GM12878 (cell line): ENCODE results near the gene NAB1. TPM values are rescaled to one million over a fixed set of nuclear protein-coding genes. Genes with fewer than 3 reads are reported as not detected.
"Not testable (repeated sequence)": the region's sequence is repeated elsewhere in the genome, so short reads cannot be mapped to it uniquely, and the experiment has no call there.

Experiments
- ATAC-seq: fragments of 200-7000 bp; cut with Tn5 transposase; 3 replicates; pipeline ENCODE4 v1.9.1; 2020; ENCODE audit warnings: mild to moderate bottlenecking, moderate library complexity
- BruUV-seq: library from RNA; stranded (reverse); fragments of 400-500 nt; replicated peaks from 2 replicates; lab custom pipeline; 2021; lab: Mats Ljungman, UMichigan
- CTCF ChIA-PET: fragments of 300-600 bp; sonication (Branson Sonifier 250); formaldehyde crosslinking; extraction: SDS; loops from one replicate; lab custom pipeline; 2021; ENCODE audit warnings: inconsistent platforms; lab: Yijun Ruan, JAX
- POLR2A ChIA-PET: fragments of 350-600 bp; formaldehyde crosslinking; extraction: SDS; loops from one replicate; lab custom pipeline; 2021; ENCODE audit warnings: inconsistent platforms; lab: Charles Lee
- RAD21 ChIA-PET: fragments of 300-600 bp; sonication (Branson Sonifier 250); formaldehyde crosslinking; loops from one replicate; lab custom pipeline; 2023; ENCODE audit warnings: antibody characterized with exemption; ENCODE audit not compliant: unreplicated experiment; lab: Charles Lee
- SMC1A ChIA-PET: fragments of 300-600 bp; sonication (Branson Sonifier 250); formaldehyde crosslinking; loops from one replicate; lab custom pipeline; 2023; ENCODE audit not compliant: unreplicated experiment, uncharacterized antibody; lab: Charles Lee
- DNase-seq: peaks from one replicate; pipeline ENCODE4 v3.0.0-alpha.2; 2011; ENCODE audit warnings: low read depth, low spot score
- FAIRE-seq: peaks from 3 replicates; lab custom pipeline; 2011; peaks lifted over from hg19 to GRCh38; lab: Jason Lieb, UNC
- H2AFZ ChIP-seq: 2 replicates; pipeline ENCODE4 v1.6.0; 2011; ENCODE audit warnings: low read depth, low read length, control low read depth; ENCODE audit not compliant: control insufficient read depth
- H3K27ac ChIP-seq: 2 replicates; pipeline ENCODE4 v1.5.1; 2011; ENCODE audit warnings: control low read depth; ENCODE audit not compliant: control insufficient read depth, insufficient read depth
- H3K27me3 ChIP-seq, 2 experiments: replicated peaks in 1 of 2; 2 replicates each; pipeline versions ENCODE4 v1.6.0 to v1.6.1; 2011; ENCODE audit warnings: low read length in 1 of 2; ENCODE audit not compliant: control insufficient read depth in 2 of 2, insufficient read depth in 2 of 2
- H3K36me3 ChIP-seq, 2 experiments: 2 replicates each; pipeline ENCODE4 v1.5.1; 2011; ENCODE audit warnings: low read length in 1 of 2; ENCODE audit not compliant: control insufficient read depth in 2 of 2, insufficient read depth in 2 of 2
- H3K4me1 ChIP-seq: 2 replicates; pipeline ENCODE4 v1.6.1; 2011; ENCODE audit warnings: mild to moderate bottlenecking, low read length, moderate library complexity, mixed read lengths; ENCODE audit not compliant: control insufficient read depth, insufficient read depth
- H3K4me2 ChIP-seq: 2 replicates; pipeline ENCODE4 v1.6.0; 2011; ENCODE audit warnings: control low read depth; ENCODE audit not compliant: control insufficient read depth, insufficient read depth
- H3K4me3 ChIP-seq: fragments of 200-600 bp; sonication (generic); 2 replicates; pipeline ENCODE4 v1.5.1; 2016
- H3K79me2 ChIP-seq: 2 replicates; pipeline ENCODE4 v1.6.0; 2011; ENCODE audit warnings: low read length; ENCODE audit not compliant: control insufficient read depth, insufficient read depth
- H3K9ac ChIP-seq: 2 replicates; pipeline ENCODE4 v1.8.0; 2011; ENCODE audit warnings: low read length, control low read depth, mixed read lengths; ENCODE audit not compliant: control insufficient read depth, insufficient read depth
- H3K9me3 ChIP-seq: replicated peaks from 3 replicates; pipeline ENCODE4 v1.5.1; 2011; ENCODE audit warnings: mild to moderate bottlenecking, low read length; ENCODE audit not compliant: control insufficient read depth, insufficient read depth
- H4K20me1 ChIP-seq: 2 replicates; pipeline ENCODE4 v1.6.0; 2011; ENCODE audit not compliant: control insufficient read depth, insufficient read depth
- WGBS: methylation state at CpG from one replicate; pipeline ENCODE4 v1.1.6; 2016; ENCODE audit warnings: low lambda C conversion rate; ENCODE audit not compliant: insufficient replicate concordance, insufficient coverage; ENCODE audit errors: missing lambda C conversion rate; 5-methylcytosine and 5-hydroxymethylcytosine counted together
- in situ Hi-C: fragments of 300-500 bp; cut with MboI; formaldehyde crosslinking; loops from 9 replicates; pipeline ENCODE4 v1.14.3; 2018; ENCODE audit warnings: mixed read lengths
- intact Hi-C: fragments of 100-400 bp; cut with micrococcal nuclease; formaldehyde crosslinking; loops from one replicate; pipeline ENCODE4 v1.14.2; 2022; ENCODE audit not compliant: unreplicated experiment
- polyA plus RNA-seq, 11 experiments: library from polyadenylated mRNA; depleted of rRNA in 4 of 11; unstranded in 6 of 11; stranded (reverse) in 5 of 11; fragments of >200 nt; fragmentation: Nextera tagmentation in 4 of 11; fragmentation: Illumina TruSeq in 1 of 11; extraction: Ambion mirVana in 4 of 11; extraction: Trizol in 1 of 11; gene quantifications; 1 replicate in 1 of 11; 2 replicates in 10 of 11; pipeline versions ENCODE4 v1.2.1 to v1.2.3, GENCODE V29; 2011 to 2016; ENCODE audit warnings: inconsistent platforms in 2 of 11, missing spikeins in 2 of 11, low read depth in 1 of 11
- total RNA-seq, 4 experiments: library from RNA; depleted of rRNA in 3 of 4; stranded (reverse); fragments of >200 nt in 3 of 4; fragmentation: Illumina TruSeq in 1 of 4; extraction: Trizol in 1 of 4; gene quantifications; 2 replicates each; pipeline versions ENCODE4 v1.2.1 to v1.2.3, GENCODE V29; 2013 to 2021

Gene NAB1
- total and polyA plus RNA-seq, 10 of the 15 experiments (the other 5 are each of a cell fraction or from before 2014, with no cell fraction given) = 4.5 to 39.6 (median 23.0) TPM

DNA sequence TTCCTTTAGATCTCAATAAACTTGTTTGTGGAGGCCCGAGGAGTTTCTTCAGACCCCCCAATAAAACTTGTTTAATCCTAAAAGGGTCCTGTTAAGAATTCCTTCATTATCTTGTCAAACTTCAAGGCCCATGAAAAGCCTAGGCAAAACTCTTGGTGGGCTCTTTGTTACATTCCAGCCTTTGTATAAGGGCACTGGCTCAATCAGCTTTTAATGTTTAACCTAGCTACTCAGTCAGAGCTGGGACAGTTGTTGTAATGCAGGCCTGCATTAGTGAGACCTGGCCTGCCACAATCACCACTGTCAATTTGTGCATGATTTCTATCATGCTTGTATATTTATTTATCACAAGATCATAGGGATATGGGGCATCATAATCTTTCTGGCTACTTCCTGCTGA is 39.5 kb upstream of the NAB1 start:
- H2AFZ ChIP-seq, H3K9ac ChIP-seq, H3K27ac ChIP-seq, intact Hi-C loops, H3K79me2 ChIP-seq, RAD21 ChIA-PET, H3K36me3 ChIP-seq, H3K4me3 ChIP-seq, H3K4me2 ChIP-seq, FAIRE-seq, DNase-seq, in situ Hi-C loops, H4K20me1 ChIP-seq, CTCF ChIA-PET, H3K9me3 ChIP-seq, ATAC-seq, H3K27me3 ChIP-seq, BruUV-seq: not testable (repeated sequence)
- POLR2A ChIA-PET = interaction anchor here (1.0 kb wide), 1 partner anchor 25 kb away, joined by 3 read pairs; no protein-coding TSS in a partner anchor
- H3K4me1 ChIP-seq = peaks cover 15% of the 10 kb centered on the region
- 100% methylated on average over 1 of the region's 1 CpG for WGBS
- SMC1A ChIA-PET = interaction anchor here (1.3 to 1.8 kb wide), 2 partner anchors 10 to 25 kb away, joined by 4 read pairs; no protein-coding TSS in a partner anchor

DNA sequence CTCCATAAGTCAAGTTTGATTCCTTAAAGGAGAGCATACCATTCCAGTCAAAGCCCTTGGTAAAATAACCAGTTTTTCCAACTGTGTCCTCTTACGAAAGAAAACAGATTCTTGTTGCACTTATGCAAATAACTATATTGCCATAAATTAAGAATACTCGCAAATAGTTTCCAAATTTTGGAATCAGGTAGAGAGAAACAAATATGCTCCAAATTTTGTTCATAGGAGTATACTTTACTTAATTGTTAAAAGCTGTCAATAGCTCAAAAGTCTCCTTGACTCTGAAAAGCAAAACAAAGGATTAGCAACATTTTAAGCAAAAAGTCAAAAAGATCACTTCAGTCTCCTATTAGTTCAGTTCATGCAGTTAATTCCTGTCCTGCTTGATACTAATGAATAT is 38.4 kb upstream of the NAB1 start:
- H3K27me3 ChIP-seq, H3K9ac ChIP-seq, H3K9me3 ChIP-seq, ATAC-seq, intact Hi-C loops, FAIRE-seq, H2AFZ ChIP-seq, H3K4me2 ChIP-seq, in situ Hi-C loops, BruUV-seq, DNase-seq, POLR2A ChIA-PET, RAD21 ChIA-PET, H3K27ac ChIP-seq, H4K20me1 ChIP-seq, H3K4me3 ChIP-seq, H3K36me3 ChIP-seq, H3K79me2 ChIP-seq: not testable (repeated sequence)
- ChIA-PET SMC1A (interaction anchor here (0.7 to 1.8 kb wide), 2 partner anchors 11 to 14 kb away, joined by 3 to 4 read pairs; no protein-coding TSS in a partner anchor), CTCF (interaction anchor here (1.2 kb wide), 1 partner anchor 70 kb away, joined by 3 read pairs; no protein-coding TSS in a partner anchor)
- H3K4me1 ChIP-seq = peaks cover 14% of the 10 kb centered on the region
- 92% methylated on average over 2 of the region's 2 CpGs for WGBS
